Posterior vena cava (tissue), 2 donors: Measurements from ENCODE around the gene ATP6V1G2. TPM values are rescaled to one million over a fixed set of nuclear protein-coding genes. Genes with fewer than 3 reads are reported as not detected.
"Not testable (repeated sequence)": the region's sequence is repeated elsewhere in the genome, so short reads cannot be mapped to it uniquely, and the experiment has no call there.

Source experiments
- DNase-seq: peaks from one replicate; pipeline ENCODE4 v3.0.0-alpha.2; 2020; ENCODE audit warnings: low spot score
- intact Hi-C, 2 donors: fragments of 100-400 bp; cut with DNase I; formaldehyde crosslinking; loops; one replicate each; pipeline versions ENCODE4 v1.14.1 to v1.14.2; 2022 to 2023
- total RNA-seq, 2 donors: library from RNA; stranded (reverse); fragmentation: NEBNext Ultra II Directional; extraction: Animal tissue kit (Norgen Biotek cat#: 25700); gene quantifications; one replicate each; pipeline ENCODE4 v1.2.1, GENCODE V29; 2021
- donor health status: DM: yes; HTN: yes; CAD: no.
- donor health status: DM: yes; HTN: yes; CAD: no.

ATP6V1G2 gene
- total RNA-seq, 2 donors from 2014 or later, result 0.43 to 1.2 TPM

DNA sequence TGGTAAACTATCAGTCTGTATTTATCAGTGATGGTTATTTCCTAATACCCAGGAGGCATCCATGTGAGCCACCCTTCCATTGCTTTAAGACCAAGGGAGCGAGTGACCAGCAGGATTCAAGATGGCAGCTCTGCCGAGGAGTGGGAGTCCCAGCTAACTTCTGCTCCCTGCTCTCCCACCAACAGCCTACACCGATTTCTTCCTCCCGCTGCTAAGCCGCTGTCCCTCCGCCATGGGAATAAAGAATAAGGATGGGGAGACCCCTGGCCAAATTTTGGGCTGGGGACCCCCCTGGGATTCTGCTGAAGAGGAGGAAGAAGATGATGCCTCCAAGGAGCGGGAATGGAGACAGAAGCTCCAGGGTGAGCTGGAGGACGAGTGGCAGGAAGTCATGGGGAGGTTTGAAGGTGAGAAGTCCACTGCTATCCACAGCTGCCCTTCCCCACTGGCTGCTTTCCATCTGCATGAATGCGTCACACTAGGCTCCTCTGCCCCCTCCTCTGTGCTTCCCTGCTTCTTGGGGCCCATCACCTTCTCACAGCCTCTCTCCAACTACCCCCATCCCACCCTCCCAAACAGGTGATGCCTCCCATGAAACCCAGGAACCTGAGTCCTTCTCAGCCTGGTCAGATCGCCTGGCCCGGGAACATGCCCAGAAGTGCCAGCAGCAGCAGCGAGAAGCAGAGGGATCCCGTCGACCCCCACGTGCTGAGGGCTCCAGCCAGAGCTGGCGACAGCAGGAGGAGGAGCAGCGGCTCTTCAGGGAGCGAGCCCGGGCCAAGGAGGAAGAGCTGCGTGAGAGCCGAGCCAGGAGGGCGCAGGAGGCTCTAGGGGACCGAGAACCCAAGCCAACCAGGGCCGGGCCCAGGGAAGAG is 11.3 kb upstream of the ATP6V1G2 start:
- intact Hi-C loops, result no loop called here
- DNase-seq, result no peak

DNA sequence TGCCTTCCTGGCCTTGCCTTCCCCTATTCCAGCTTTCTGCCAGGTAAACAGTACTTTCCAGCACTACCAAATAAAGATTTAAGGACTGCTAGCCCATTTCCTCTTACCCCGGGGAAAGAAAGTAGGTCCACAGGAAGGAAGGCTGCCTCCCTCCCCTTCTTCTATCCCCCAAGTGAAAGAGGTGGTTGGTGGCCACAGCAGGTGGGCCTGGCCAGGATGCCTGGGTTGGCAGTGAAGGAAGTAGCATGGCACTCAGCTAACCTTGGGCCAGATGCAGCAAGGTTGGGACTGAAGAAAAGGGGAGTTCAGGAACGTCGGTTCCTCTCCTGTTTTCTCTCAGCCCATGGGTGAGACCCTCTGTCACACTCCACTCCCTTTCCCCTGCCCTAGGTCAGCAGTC is 9.9 kb upstream of the ATP6V1G2 start:
- intact Hi-C loops, result no loop called here
- DNase-seq, result no peak

DNA sequence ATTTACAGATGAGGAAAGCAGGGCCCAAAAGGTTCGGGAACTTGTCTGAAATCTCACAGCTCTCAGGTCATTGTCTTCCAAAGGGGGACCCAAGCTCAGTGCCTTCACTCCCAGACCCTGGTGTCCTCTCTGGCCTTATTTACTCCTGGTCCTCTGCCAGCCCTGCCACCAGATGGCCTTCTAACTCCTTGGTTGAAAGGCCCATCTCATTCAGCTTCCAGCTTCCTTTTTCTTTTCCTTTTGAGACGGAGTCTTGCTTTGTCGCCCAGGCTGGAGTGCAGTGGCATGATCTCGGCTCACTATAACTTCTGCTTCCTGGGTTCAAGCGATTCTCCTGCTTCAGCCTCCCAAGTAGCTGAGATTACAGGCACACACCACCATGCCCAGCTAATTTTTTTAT is 5.0 kb upstream of the ATP6V1G2 start:
- intact Hi-C loops, DNase-seq: not testable (repeated sequence)

DNA sequence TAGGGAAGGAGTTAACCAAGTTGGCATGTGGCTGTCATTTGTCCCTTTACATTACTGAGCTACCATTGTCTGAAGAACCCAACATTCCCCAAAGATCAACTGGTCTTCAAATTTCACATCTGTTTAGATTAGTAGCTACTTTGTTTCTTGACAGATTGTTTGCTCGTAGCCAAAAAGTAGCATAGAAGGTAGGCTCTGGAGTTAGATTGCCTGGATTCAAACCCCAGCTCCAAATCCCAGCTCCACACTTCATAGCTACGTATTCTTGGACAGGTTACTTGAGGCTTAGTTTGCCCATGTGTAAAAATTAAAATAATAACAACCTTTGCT is 2.1 kb upstream of the ATP6V1G2 start:
- DNase-seq, result no peak
- intact Hi-C loops, result loop anchor here in 1 of 2 donors (5.0 kb wide), 1 partner anchor 49 kb away; no protein-coding TSS in a partner anchor

DNA sequence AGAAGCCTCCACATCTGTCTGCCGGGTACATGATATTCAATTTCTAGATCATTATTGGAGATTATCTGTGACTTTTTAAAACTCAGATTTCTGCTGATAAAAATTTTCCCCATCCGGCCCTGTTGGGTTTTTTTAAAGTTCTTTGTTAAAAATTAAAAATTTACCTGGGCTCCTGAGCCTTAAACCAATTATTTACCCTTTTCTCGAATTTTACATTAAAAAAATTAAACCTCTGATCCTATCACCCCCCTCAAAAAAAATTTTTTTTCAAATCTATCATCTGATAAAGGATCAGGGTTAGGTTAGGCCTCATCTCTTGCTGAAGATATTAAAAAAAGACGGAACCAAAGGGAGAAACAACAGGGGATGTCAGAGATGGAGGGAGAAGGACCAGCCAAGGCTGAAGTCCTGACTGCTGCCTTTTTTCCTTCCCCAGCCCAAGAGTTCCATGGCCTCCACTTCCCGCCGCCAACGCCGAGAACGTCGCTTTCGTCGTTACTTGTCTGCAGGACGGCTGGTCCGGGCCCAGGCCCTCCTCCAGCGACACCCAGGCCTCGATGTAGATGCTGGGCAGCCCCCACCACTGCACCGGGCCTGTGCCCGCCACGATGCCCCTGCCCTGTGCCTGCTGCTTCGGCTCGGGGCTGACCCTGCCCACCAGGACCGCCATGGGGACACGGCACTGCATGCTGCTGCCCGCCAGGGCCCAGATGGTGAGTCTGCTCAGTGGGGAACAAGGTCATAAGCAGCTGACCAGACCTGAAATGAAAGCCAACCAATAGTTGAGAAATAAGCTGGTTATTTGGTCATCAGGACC is 1.5 kb upstream of the ATP6V1G2 start:
- no peak for DNase-seq
- intact Hi-C loops, result loop anchor here in 1 of 2 donors (5.0 kb wide), 1 partner anchor 49 kb away; no protein-coding TSS in a partner anchor

DNA sequence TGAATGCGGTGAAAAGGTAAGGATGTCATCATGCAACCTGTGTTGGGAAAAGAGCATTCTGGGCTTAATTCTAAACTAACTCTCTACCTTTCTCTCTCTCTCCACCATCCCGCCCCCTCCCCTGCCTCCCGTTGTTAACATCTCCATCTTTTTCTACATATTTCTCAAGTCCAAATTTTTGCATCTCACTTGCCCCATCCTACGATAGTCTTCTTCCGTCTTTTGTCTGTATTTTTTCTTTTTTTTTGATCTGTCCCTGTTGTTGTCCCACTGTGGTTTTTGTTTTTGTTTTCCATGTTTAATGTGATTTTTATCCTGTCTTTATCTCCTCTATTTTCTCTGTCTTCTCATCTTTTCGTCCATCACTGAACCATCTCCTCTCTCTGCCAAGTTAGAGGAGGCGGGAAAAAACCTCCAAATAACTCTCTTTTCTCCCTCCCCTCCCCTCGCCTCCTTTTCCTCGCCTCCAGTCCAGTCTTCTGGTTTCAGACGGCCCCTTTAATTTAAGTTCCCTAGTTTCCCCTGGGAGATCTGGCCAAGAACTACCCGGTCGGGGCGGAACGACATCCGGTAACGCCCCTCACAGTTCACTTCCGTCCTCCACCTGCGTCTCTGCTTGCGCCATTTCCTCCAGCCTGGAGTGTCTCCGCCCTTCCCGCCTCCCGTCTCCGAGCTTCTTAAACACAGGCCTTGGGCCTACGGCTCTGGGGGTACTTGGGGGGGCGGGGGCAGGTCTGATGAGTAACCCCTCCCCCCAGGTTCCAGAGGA is 734 bp upstream of the ATP6V1G2 start, which contains the start of gene NFKBIL1:
NFKBIL1 (plus strand) TSS at position 651 of the 769 bp plus-strand sequence; CDS start at position 738, 87 bp downstream.
- intact Hi-C loops, result loop anchor here (1.0 to 5.0 kb wide), 2 partner anchors 50 to 53 kb away; no protein-coding TSS in a partner anchor
- peak; percentile 98 for DNase-seq

DNA sequence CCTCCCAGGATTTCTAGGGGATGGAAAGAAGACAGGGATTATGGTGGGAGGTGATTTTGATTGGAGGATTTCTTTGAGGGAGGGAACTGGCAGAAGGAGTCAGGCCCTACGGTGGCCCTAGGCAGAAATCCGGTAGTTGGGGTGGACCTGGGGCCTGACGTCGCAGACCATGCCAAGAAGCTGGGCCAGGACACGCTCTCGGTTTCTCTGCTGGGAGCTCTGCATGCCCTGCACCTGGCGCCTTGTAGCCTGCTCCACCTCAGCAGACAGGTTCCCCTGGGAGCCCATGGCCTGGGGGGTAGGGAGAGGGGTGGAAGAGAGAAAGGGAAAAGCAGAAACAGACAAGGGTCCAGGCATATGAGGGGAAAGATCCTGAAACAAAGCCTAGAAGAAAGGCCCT is 1.1 kb downstream of the ATP6V1G2 start:
- DNase-seq, result no peak
- intact Hi-C loops, result loop anchor here in 1 of 2 donors (5.0 kb wide), 1 partner anchor 52 kb away; no protein-coding TSS in a partner anchor

DNA sequence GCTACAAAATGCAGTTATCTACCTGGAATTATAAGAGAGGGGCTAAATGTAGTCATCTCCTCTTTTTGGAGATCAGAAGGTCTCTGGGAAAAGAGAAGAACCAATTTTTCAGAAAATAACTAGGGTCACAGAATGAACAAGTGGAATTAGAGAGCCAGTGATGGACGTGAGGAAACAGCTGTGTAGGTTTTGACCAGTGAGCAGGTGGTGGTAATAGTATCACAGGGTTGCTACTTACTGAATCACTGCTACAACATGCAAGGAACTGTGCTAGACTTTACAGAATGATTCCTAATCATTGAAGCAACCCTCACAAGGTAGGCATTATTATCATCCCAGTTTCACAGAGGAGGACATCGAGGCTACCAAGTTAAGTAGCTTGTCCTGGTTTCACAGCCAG is 1.7 kb downstream of the ATP6V1G2 start:
- DNase-seq, result no peak
- intact Hi-C loops, result loop anchor here in 1 of 2 donors (5.0 kb wide), 1 partner anchor 53 kb away; no protein-coding TSS in a partner anchor

DNA sequence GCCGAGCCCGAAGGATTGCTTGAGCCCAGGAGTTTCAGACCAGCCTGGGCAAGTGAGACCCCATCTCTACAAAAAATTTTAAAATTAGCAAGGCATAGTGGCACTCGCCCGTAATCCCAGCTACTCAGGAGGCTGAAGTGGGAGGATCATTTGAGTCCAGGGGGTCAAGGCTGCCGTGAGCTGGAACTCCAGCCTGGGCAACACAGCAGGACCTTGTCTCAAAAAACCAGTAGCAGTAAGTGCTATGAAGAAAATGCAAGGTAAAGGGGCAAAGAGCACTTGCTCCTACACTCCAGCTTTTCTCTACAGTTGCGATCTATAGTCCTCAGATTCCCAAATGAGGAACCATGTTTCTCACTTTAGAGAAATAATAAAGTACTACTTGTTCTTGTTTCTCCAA is 2.8 kb downstream of the ATP6V1G2 start:
- intact Hi-C loops, result no loop called here

DNA sequence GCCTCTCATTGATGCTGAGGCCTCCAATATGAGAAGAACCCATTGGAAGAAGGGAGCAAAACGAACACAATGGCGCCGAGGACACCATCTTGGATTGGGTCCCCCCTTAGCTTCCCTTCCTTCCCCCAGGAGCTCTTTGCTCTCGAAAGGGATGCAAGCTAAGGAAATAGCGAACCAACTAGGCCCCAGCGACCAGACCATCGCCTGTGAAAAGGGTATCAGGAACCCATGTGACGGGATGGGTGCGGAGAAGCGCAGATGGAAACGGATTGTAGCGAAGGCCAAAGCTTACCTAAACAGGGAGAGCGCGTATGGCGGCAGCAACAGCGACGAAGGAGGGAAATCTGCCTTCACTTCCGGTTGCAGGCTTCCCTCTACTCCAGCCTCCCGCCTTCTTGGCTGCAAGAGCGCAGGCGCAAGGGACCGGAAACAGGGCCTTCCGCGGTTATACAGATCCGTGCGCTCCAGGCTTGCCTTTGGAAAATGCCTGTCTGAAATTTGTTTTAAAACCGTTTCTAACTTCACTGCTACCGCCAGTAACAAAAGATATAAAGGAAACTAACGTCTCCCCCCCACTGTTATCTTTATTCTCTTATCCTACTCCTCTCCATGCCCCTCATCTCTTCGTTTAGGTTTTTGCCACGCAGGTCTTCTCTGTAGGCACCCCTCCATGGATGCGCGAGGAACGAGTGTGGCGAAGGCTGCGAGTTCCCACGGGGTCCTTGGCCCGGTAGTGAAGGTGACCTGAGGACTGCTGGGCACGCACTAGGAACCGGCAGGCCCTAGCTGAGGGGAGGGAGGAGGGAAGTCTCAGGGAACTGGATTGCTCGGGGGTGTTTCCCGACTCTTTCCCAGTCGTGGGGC is 4.5 kb downstream of the ATP6V1G2 start, which contains the start of gene DDX39B:
DDX39B (minus strand) TSS at position 346 of the 864 bp plus-strand sequence. CDS start 1,471 bp downstream, outside the sequence.
- intact Hi-C loops, result no loop called here
- peak; percentile 99 for DNase-seq

More for the DNA sequence above, 2.8 kb downstream of the ATP6V1G2 start:
- no peak for DNase-seq

DNA sequence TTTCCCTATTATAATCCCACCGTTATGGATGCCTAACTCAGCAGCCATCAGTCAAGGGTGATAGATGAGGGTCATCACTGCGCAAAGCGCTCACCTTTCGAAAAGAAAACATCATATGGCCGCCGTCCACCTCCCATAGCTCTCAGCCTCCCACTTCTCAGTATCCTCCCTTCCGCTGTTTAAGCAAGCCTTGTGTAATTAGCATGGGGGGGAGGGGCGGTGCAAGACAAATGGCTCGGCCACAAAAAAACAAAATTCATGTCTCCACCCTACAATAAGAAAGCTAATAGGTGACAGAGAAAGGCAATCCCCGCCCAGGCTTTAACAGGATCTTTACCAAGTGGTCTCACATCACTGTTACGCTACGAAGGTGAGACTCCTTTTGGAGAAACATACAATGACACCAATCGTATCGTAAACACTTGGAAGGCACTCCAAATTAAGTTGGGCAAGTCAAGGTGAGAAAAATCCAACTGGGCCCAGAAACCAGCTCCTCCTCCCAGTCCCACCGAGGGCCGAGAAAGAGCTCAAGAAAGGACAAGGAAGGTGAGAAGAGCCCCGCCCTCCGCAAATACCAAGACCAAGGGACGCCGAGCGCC is 5.2 kb downstream of the ATP6V1G2 start:
- DNase-seq, result peak; percentile 86
- intact Hi-C loops, result no loop called here

DNA sequence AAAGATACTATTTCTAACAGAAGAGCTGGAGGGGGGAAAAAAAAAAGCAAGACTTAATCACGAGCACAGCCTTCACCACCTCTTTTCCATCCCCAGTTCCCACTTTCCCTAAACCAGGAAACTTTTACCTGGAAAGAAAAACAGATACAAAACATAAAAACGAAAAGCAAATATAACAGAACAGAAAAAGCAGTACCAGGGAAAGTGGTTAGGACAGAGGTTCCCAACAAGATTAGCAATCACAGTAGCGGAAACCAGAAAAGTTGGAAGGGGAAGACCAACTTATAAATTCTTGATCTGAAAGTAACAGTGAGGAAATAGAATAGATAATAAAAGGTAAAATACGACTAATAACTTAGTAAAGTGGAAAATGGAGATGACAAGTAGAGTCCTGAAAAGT is 5.8 kb downstream of the ATP6V1G2 start:
- intact Hi-C loops, result no loop called here
- DNase-seq, result no peak

DNA sequence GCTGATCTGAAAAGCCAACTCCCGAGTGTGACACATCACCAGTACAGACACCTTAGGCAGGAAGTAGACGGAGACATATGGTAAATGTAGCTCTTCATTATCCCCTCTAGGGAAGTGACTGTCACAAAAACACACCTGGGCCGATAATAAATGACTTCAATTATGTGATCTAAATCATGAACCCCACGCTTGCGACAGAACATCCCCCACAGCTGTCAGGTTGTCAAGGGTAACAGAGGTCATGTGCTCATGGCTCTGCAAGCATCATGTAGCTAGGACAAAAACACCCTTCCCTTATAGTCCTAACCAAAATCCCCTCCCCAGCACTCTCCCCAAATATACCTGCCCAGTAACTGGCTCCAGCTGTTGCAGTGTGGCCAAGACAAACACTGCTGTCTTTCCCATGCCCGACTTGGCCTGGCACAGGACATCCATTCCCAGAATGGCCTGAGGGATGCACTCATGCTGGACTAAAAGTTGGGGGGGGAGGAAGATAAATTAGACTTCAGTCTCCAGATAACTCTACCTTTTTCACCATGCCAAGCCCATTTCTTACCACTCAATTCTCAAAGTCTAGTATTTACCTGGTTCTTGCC is 7.5 kb downstream of the ATP6V1G2 start:
- DNase-seq, result no peak
- intact Hi-C loops, result no loop called here

DNA sequence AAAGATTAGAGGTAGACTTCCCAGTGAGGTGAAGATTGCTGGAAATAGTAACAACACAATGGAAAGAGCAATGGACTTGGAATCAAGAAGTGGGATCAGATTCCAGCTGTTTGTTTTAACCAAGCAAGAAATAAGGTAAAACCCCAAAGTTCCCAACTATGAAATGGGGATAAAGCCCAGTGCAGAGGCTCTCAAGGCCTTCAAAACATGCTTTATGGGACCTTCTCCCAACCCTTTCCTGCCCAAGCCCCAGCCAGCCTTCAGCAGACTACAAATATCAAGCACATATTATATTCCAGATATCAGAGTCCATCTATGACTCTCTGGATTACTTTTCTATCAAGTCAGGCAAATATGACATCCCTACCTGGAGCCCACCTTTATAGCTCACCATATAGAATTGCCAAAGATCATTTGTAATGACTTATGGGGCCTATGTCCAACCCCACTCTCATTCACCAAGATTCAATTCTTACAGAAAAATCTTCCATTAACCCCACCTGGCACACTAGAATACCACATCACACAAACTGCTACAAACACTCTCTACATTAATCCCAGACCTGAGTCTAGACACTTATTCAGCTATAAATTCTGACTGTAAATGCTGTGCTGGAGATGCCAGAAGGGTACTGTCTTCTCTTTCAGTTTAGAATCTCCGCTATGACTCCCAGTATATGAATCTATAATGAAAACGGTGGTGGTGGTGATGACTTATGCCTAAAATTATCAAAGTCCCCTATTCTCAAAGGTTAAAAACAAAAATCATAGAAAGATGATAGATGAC is 10.7 kb downstream of the ATP6V1G2 start:
- DNase-seq, result no peak
- intact Hi-C loops, result no loop called here

DNA sequence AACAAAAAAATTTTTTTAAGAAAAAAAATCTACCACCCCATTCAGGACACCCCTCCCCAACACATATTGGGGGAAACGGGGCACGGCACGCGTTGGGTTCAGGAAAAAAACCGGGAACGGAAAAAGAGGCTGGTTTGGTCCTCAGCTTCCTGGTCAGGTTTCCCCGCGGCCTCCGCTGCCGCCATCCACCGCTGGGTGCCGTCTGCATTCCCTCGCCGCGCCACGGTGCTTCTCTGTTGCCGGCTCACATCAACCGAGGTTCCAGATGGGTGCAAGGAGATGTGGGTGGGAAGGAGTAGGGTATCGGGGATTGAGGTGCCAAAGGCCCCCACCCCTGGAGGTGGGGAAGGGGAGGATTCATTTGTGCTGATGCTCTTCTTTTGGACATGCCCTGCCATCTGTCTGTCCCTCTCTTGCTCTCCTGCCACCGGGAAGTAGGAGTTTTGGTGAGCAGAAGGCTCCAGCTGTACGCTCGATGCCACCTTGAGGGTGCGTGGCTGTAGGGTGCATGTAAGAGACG is 11.8 kb downstream of the ATP6V1G2 start:
- no peak for DNase-seq
- intact Hi-C loops, result no loop called here

DNA sequence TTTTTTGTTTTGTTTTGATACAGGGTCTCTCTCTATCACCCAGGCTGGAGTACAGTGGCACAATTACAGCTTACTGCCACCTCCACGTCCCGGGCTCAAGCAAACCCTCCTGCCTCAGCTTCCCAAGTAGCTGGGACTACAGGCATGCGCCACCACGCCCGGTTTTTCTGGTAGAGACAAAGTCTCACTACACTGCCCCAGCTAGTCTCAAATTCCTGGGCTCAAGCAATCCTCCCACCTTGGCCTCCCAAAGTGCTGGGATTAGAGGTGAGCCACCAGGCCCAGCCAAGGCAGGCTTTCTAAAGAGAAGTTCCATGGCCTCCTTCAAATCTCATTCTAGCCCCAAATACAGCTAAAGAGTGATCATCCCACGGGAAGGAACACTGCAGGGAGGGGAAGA is 12.4 kb downstream of the ATP6V1G2 start:
- DNase-seq, result no peak
- intact Hi-C loops, result no loop called here
